Left lung (tissue), 10 donors: ENCODE measurements around the gene ASCL1. TPM values are rescaled to one million over a fixed set of nuclear protein-coding genes. Genes with fewer than 3 reads are reported as not detected.

Source experiments
- ATAC-seq: fragments of 200-7000 bp; cut with Tn5 transposase; one replicate; pipeline ENCODE4 v1.9.1; 2020; ENCODE audit warnings: moderate library complexity
- DNase-seq, 4 donors: peaks; one replicate each; pipeline ENCODE4 v3.0.0-alpha.2; 2013 to 2020
- H3K27ac ChIP-seq, 2 donors: fragments of 200-600 bp; sonication (generic) in 1 of 2; one replicate each; pipeline versions ENCODE4 v1.5.0 to v1.8.0; 2020 to 2021
- H3K27me3 ChIP-seq, 2 donors: fragments of 200-600 bp; sonication (generic) in 1 of 2; one replicate each; pipeline versions ENCODE4 v1.5.0 to v1.8.0; 2020 to 2021
- H3K36me3 ChIP-seq, 2 donors: fragments of 200-600 bp; sonication (generic) in 1 of 2; one replicate each; pipeline versions ENCODE4 v1.5.0 to v1.8.0; 2020 to 2021
- H3K4me1 ChIP-seq, 2 donors: fragments of 200-600 bp; one replicate each; pipeline ENCODE4 v1.8.0; 2021
- H3K4me3 ChIP-seq, 2 donors: fragments of 200-600 bp; sonication (generic) in 1 of 2; one replicate each; pipeline versions ENCODE4 v1.5.0 to v1.8.0; 2020 to 2021; ENCODE audit warnings: mild to moderate bottlenecking in 1 of 2
- H3K9me3 ChIP-seq, 2 donors: fragments of 200-600 bp; sonication (generic) in 1 of 2; one replicate each; pipeline versions ENCODE4 v1.5.0 to v1.8.0; 2020 to 2021
- intact Hi-C, 2 donors: fragments of 100-400 bp; cut with DNase I; formaldehyde crosslinking; loops; one replicate each; pipeline versions ENCODE4 v1.11.2 to v1.14.2; 2022
- polyA plus RNA-seq, 6 donors: library from polyadenylated mRNA; unstranded; fragments of 120-200 nt; gene quantifications; one replicate each; pipeline ENCODE4 v1.2.1, GENCODE V29; 2013; ENCODE audit not compliant: insufficient read length in 6 of 6
- total RNA-seq, 2 donors: library from RNA; stranded (reverse); fragmentation: NEBNext Ultra II Directional; extraction: Animal tissue kit (Norgen Biotek cat#: 25700); gene quantifications; one replicate each; pipeline ENCODE4 v1.2.1, GENCODE V29; 2021
- TF ChIP-seq, protein P1 (sequence below), 2 donors: fragments of 200-600 bp; sonication (generic) in 1 of 2; IDR thresholded peaks; one replicate each; pipeline versions ENCODE4 v1.5.0 to v1.8.0; 2021; ENCODE audit warnings: antibody characterized with exemption in 2 of 2
- donor health status: DM: no; HTN: yes; CAD: no.
- donor health status: DM: no; HTN: no; CAD: no.

The ASCL1 gene
- total and polyA plus RNA-seq, 8 donors: 0.34 to 6.4 (median 2.8) TPM; not detected in 1

DNA sequence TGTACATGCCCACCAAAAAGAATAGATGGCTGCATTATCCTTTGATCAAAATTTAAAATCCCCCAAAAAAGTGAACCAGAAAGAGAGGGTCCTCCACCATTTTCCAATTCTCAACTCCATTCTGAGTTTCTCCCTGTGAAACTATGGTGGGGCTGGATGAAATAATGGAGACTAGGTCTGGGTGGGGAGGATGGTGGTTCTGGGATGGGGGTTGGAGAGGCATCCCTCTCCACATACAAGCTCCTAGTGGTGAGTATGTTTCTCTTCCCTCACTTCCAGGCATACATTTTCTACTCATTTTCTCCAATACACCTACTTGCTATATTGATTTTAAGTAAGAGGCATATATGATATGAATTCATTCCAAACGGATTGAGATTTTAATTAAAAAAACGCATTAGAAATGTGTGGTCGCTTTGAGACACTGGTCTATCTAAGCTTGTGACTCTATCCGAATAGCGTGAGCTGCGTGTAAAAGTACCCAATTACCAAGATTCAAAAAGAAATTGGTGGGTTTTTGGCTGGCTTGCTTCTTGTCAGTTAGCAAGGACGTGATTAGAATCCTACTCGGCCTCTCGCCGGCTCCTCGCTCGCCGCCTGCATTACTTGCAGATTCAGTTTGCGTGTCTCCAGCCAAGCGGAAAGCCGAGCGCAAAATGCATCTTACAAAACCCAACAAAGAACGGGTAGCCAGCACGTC is 3.4 kb downstream of the ASCL1 start:
- no peaks in the 10 kb centered on the region for H3K9me3 ChIP-seq
- TF ChIP-seq, protein P1, sequence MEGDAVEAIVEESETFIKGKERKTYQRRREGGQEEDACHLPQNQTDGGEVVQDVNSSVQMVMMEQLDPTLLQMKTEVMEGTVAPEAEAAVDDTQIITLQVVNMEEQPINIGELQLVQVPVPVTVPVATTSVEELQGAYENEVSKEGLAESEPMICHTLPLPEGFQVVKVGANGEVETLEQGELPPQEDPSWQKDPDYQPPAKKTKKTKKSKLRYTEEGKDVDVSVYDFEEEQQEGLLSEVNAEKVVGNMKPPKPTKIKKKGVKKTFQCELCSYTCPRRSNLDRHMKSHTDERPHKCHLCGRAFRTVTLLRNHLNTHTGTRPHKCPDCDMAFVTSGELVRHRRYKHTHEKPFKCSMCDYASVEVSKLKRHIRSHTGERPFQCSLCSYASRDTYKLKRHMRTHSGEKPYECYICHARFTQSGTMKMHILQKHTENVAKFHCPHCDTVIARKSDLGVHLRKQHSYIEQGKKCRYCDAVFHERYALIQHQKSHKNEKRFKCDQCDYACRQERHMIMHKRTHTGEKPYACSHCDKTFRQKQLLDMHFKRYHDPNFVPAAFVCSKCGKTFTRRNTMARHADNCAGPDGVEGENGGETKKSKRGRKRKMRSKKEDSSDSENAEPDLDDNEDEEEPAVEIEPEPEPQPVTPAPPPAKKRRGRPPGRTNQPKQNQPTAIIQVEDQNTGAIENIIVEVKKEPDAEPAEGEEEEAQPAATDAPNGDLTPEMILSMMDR (IDR thresholded peaks at IDR 0.05): no peak
- H3K36me3 ChIP-seq: no peaks in the 10 kb centered on the region
- peaks cover 0 to 16% of the 10 kb centered on the region in 2 donors for H3K4me1 ChIP-seq
- H3K4me3 ChIP-seq: no peak overlapping the region
- H3K27ac ChIP-seq: no peak overlapping the region
- H3K27me3 ChIP-seq: peaks cover 97 to 99% of the 10 kb centered on the region in 2 donors
- intact Hi-C loops: no loop called here
- DNase-seq: no peak
- ATAC-seq: no peak

DNA sequence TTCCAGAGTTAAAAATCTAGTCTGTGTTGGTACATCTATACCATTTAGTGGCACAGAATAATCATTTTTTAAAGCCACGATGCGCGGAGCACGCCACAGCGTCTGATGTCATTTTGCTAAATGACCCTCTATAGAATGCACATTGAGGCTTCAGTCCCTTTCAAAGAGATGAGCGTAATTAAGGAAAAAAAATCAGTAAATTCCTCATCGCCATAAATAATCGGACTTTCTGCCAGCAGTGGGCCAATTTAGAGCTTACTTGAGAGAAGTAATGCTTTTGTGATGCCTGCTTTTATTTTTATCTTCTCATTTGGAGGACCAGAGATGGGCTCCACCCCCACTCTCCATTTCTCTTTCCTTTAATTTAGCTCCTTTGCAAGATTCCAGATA is 4.0 kb downstream of the ASCL1 start:
- intact Hi-C loops: no loop called here
- H3K4me3 ChIP-seq: no peak overlapping the region
- DNase-seq: no peak
- H3K4me1 ChIP-seq: peaks cover 0 to 16% of the 10 kb centered on the region in 2 donors
- peaks cover 93 to 99% of the 10 kb centered on the region in 2 donors for H3K27me3 ChIP-seq
- TF ChIP-seq, protein P1 (IDR thresholded peaks at IDR 0.05): no peak
- ATAC-seq: no peak
- H3K9me3 ChIP-seq: no peaks in the 10 kb centered on the region
- no peak overlapping the region for H3K27ac ChIP-seq
- no peaks in the 10 kb centered on the region for H3K36me3 ChIP-seq

DNA sequence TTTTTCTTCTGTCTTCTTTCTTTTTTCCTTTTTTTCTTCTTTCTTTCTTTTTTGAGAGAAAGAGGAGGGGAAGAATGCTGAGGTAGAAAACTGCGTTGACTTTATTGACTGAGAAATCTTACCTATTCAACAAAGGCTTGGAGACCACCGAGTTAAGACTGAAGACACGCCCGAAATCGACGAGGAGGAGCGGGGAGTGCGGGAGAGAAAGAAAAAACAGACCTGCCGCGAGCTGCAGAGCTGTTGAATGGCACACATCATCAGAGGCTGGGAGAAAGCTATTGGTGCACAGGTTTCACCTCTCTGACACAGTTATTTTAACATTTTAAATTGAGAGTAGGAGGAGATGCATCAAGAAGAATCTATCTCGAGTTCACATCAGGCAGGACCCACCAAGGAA is 5.1 kb downstream of the ASCL1 start:
- TF ChIP-seq, protein P1 (IDR thresholded peaks at IDR 0.05): no peak
- intact Hi-C loops: no loop called here
- Histone ChIP-seq H3K4me1 (peaks cover 0 to 14% of the 10 kb centered on the region in 2 donors), H3K9me3 (no peaks in the 10 kb centered on the region), H3K27ac (no peak overlapping the region), H3K4me3 (no peak overlapping the region), H3K36me3 (no peaks in the 10 kb centered on the region), H3K27me3 (peaks cover 82 to 97% of the 10 kb centered on the region in 2 donors)
- ATAC-seq (no peak), DNase-seq (no peak)

DNA sequence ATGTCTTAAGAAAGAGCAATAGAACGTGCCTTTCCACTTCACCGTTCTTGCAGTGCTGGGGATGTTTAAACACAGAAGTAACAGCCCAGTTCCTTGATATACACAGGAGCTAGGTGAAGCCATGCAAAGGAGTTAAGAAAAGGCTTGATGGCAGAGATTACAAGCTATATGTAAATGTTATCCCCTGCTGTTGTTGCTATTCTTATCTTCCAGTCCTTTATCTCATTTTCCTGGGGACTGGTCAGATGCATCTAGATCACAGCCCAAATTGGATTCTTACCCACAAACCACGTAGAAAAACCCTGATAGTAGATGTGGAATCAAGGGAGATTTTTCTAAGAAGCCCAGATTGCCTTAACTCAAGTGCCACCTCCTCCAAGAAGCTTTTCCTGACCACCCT is 5.5 kb downstream of the ASCL1 start:
- H3K9me3 ChIP-seq: no peaks in the 10 kb centered on the region
- intact Hi-C loops: no loop called here

DNA sequence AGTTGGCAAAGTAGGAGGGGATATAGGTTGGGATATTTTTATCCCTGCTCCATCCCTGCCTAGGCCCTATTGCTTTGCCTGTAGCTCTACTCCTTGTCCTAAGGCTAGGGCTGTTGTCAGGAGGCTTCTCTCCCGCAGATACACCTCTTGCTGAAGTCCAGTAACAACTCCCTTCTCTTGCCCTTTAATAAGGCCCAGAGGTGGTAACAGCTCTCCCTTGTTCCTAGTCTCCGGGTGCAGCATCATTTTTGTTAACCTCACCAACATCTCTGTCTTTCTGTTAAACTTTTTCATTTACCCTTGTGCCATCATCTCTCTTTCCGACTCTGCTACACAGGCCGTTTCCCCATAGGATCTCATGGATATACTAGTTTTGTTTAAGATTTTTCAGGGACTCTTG is 6.3 kb downstream of the ASCL1 start:
- peaks cover 0 to 1% of the 10 kb centered on the region in 2 donors for H3K4me1 ChIP-seq
- H3K27ac ChIP-seq: no peak overlapping the region
- peaks cover 70 to 94% of the 10 kb centered on the region in 2 donors for H3K27me3 ChIP-seq
- TF ChIP-seq, protein P1 (IDR thresholded peaks at IDR 0.05): no peak
- no peaks in the 10 kb centered on the region for H3K36me3 ChIP-seq
- DNase-seq: no peak
- no peak overlapping the region for H3K4me3 ChIP-seq
- ATAC-seq: no peak
- H3K9me3 ChIP-seq: no peaks in the 10 kb centered on the region
- intact Hi-C loops: no loop called here

More for the DNA sequence above, 5.5 kb downstream of the ASCL1 start:
- no peak for DNase-seq
- TF ChIP-seq, protein P1 (IDR thresholded peaks at IDR 0.05): no peak
- no peak for ATAC-seq
- Histone ChIP-seq H3K4me1 (peaks cover 0 to 9% of the 10 kb centered on the region in 2 donors), H3K36me3 (no peaks in the 10 kb centered on the region), H3K27ac (no peak overlapping the region), H3K4me3 (no peak overlapping the region), H3K27me3 (peaks cover 78 to 94% of the 10 kb centered on the region in 2 donors)
